Upper lobe of right lung (tissue), 1 donor: Measurements from ENCODE around the gene GNAQ. TPM values are rescaled to one million over a fixed set of nuclear protein-coding genes. Genes with fewer than 3 reads are reported as not detected.

Source experiments
- ATAC-seq: fragments of 200-7000 bp; cut with Tn5 transposase; one replicate; pipeline ENCODE4 v1.9.1; 2020; ENCODE audit warnings: mild to moderate bottlenecking, moderate library complexity
- DNase-seq: peaks from one replicate; pipeline ENCODE4 v3.0.0-alpha.2; 2020
- H3K27ac ChIP-seq: fragments of 200-600 bp; one replicate; pipeline ENCODE4 v1.8.0; 2022
- H3K27me3 ChIP-seq: fragments of 200-600 bp; one replicate; pipeline ENCODE4 v1.8.0; 2022; ENCODE audit warnings: mild to moderate bottlenecking
- H3K36me3 ChIP-seq: fragments of 200-600 bp; one replicate; pipeline ENCODE4 v1.8.0; 2022
- H3K4me1 ChIP-seq: fragments of 200-600 bp; one replicate; pipeline ENCODE4 v1.8.0; 2022
- H3K4me3 ChIP-seq: fragments of 200-600 bp; one replicate; pipeline ENCODE4 v1.8.0; 2022; ENCODE audit warnings: mild to moderate bottlenecking
- H3K9me3 ChIP-seq: fragments of 200-600 bp; one replicate; pipeline ENCODE4 v1.8.0; 2022
- CTCF ChIP-seq: fragments of 200-600 bp; IDR thresholded peaks from one replicate; pipeline ENCODE4 v1.8.0; 2022; ENCODE audit warnings: antibody characterized with exemption
- intact Hi-C: fragments of 100-400 bp; cut with DNase I; formaldehyde crosslinking; loops from one replicate; pipeline ENCODE4 v1.11.0; 2022
- total RNA-seq: library from RNA; stranded (reverse); fragmentation: NEBNext Ultra II Directional; extraction: Animal tissue kit (Norgen Biotek cat#: 25700); gene quantifications from one replicate; pipeline ENCODE4 v1.2.1, GENCODE V29; 2021
- donor health status: DM: no; HTN: yes; CAD: no; lungs with severe emphysema.

Gene GNAQ
- total RNA-seq, 1 donor from 2014 or later = 132 TPM

- intact Hi-C loops = loop anchor here (10.0 kb wide), 1 partner anchor 47 kb away; no protein-coding TSS in a partner anchor
- Histone ChIP-seq H3K27ac (peak overlapping the region; percentile 58), H3K9me3 (no peaks in the 10 kb centered on the region), H3K27me3 (no peaks in the 10 kb centered on the region), H3K4me1 (peaks cover 53% of the 10 kb centered on the region), H3K4me3 (no peak overlapping the region), H3K36me3 (no peaks in the 10 kb centered on the region)
- no peak for DNase-seq
- ATAC-seq = no peak
- TF ChIP-seq CTCF = no peak
Measured at GRCh38 chr9:77978086-77978781, 53.4 kb downstream of the GNAQ start.

GRCh38 chr9:77977210-77977611 is 54.4 kb downstream of the GNAQ start:
- H3K4me1 ChIP-seq = peaks cover 44% of the 10 kb centered on the region
- intact Hi-C loops = loop anchor here (10.0 kb wide), 1 partner anchor 48 kb away; no protein-coding TSS in a partner anchor
- DNase-seq = no peak

GRCh38 chr9:77975806-77976205 is 55.8 kb downstream of the GNAQ start:
- no peak overlapping the region for H3K27ac ChIP-seq
- no peaks in the 10 kb centered on the region for H3K27me3 ChIP-seq
- H3K9me3 ChIP-seq = no peaks in the 10 kb centered on the region
- intact Hi-C loops = loop anchor here (10.0 kb wide), 1 partner anchor 49 kb away; no protein-coding TSS in a partner anchor
- H3K4me3 ChIP-seq = no peak overlapping the region
- peaks cover 30% of the 10 kb centered on the region for H3K4me1 ChIP-seq
- DNase-seq (no peak), ATAC-seq (no peak)
- H3K36me3 ChIP-seq = no peaks in the 10 kb centered on the region
- no peak for TF ChIP-seq CTCF

More at GRCh38 chr9:77977210-77977611, 54.4 kb downstream of the GNAQ start:
- peak; percentile 87 for ATAC-seq
- peak overlapping the region; percentile 58 for H3K27ac ChIP-seq
- no peaks in the 10 kb centered on the region for H3K9me3 ChIP-seq
- H3K36me3 ChIP-seq = no peaks in the 10 kb centered on the region
- H3K4me3 ChIP-seq = no peak overlapping the region
- H3K27me3 ChIP-seq = no peaks in the 10 kb centered on the region
- peak; percentile 53 for TF ChIP-seq CTCF

GRCh38 chr9:77975036-77975435 is 56.6 kb downstream of the GNAQ start:
- no peak for TF ChIP-seq CTCF
- intact Hi-C loops = loop anchor here (10.0 kb wide), 1 partner anchor 50 kb away; no protein-coding TSS in a partner anchor
- no peak for ATAC-seq
- no peaks in the 10 kb centered on the region for H3K9me3 ChIP-seq
- DNase-seq = no peak
- H3K27me3 ChIP-seq = no peaks in the 10 kb centered on the region
- H3K4me3 ChIP-seq = no peak overlapping the region
- no peak overlapping the region for H3K27ac ChIP-seq
- H3K4me1 ChIP-seq = peaks cover 25% of the 10 kb centered on the region
- H3K36me3 ChIP-seq = no peaks in the 10 kb centered on the region

GRCh38 chr9:77974434-77974833 is 57.2 kb downstream of the GNAQ start:
- no peak for ATAC-seq
- no peak for DNase-seq
- H3K4me1 ChIP-seq = peaks cover 25% of the 10 kb centered on the region
- H3K27ac ChIP-seq = no peak overlapping the region
- H3K36me3 ChIP-seq = no peaks in the 10 kb centered on the region
- TF ChIP-seq CTCF = no peak
- intact Hi-C loops = loop anchor here (10.0 kb wide), 1 partner anchor 50 kb away; no protein-coding TSS in a partner anchor
- H3K4me3 ChIP-seq = no peak overlapping the region
- H3K27me3 ChIP-seq = no peaks in the 10 kb centered on the region
- H3K9me3 ChIP-seq = no peaks in the 10 kb centered on the region
